Transverse colon (tissue), 4 donors: ENCODE data around the gene CAPZA1. TPM values are rescaled to one million over a fixed set of nuclear protein-coding genes. Genes with fewer than 3 reads are reported as not detected.

Experiments used
- DNase-seq: peaks from one replicate; pipeline ENCODE4 v3.0.0-alpha.2; 2019
- H3K27ac ChIP-seq, 4 donors: fragments of 200-600 bp; sonication (generic); 2 replicates each; pipeline ENCODE4 v1.5.1; 2016 to 2018; ENCODE audit warnings: inconsistent platforms in 4 of 4
- H3K27me3 ChIP-seq: fragments of 200-600 bp; sonication (generic); 2 replicates; pipeline ENCODE4 v1.5.1; 2017; ENCODE audit warnings: inconsistent platforms
- H3K36me3 ChIP-seq, 4 donors: fragments of 200-600 bp; sonication (generic); 2 replicates each; pipeline ENCODE4 v1.5.1; 2017 to 2019; ENCODE audit warnings: inconsistent platforms in 4 of 4
- H3K4me1 ChIP-seq, 4 donors: fragments of 200-600 bp; sonication (generic); 2 replicates each; pipeline ENCODE4 v1.5.1; 2017 to 2020; ENCODE audit warnings: inconsistent platforms in 4 of 4
- H3K4me3 ChIP-seq, 4 donors: fragments of 200-600 bp; sonication (generic); 1 replicate in 1 of 4; 2 replicates in 3 of 4; pipeline versions ENCODE4 v1.5.1 to v1.6.1; 2017 to 2019; ENCODE audit warnings: inconsistent platforms in 4 of 4
- H3K9me3 ChIP-seq, 2 donors: fragments of 200-600 bp; sonication (generic); 2 replicates each; pipeline ENCODE4 v1.5.1; 2017 to 2019; ENCODE audit warnings: inconsistent platforms in 2 of 2
- CTCF ChIP-seq, 5 experiments: fragments of 200-600 bp in 3 of 5; fragments of 450-650 bp in 2 of 5; sonication (generic) in 3 of 5; IDR thresholded peaks; 1 replicate in 2 of 5; 2 replicates in 3 of 5; pipeline ENCODE4 v1.5.1; 2016 to 2017; ENCODE audit warnings: antibody characterized with exemption in 5 of 5, inconsistent platforms in 3 of 5, mild to moderate bottlenecking in 2 of 5, moderate library complexity in 1 of 5
- EP300 ChIP-seq: sonication (generic); formaldehyde crosslinking; IDR thresholded peaks from one replicate; pipeline ENCODE4 v1.6.1; 2017; ENCODE audit warnings: antibody characterized with exemption, low read depth
- POLR2A ChIP-seq: fragments of 450-650 bp; IDR thresholded peaks from one replicate; pipeline ENCODE4 v1.6.1; 2016; ENCODE audit warnings: antibody characterized with exemption, mild to moderate bottlenecking, moderate library complexity
- POLR2AphosphoS5 ChIP-seq, 3 donors: sonication (generic); formaldehyde crosslinking; IDR thresholded peaks; one replicate each; pipeline ENCODE4 v1.6.1; 2016; ENCODE audit warnings: antibody characterized with exemption in 3 of 3
- WGBS, 2 donors: methylation state at CpG; one replicate each; pipeline ENCODE4 v1.1.5; 2018; ENCODE audit warnings: low coverage in 1 of 2; 5-methylcytosine and 5-hydroxymethylcytosine counted together
- in situ Hi-C, 4 donors: fragments of 200-750 bp; cut with MboI; loops; one replicate each; pipeline versions ENCODE4 v1.15.0 to v1.15.1; 2017; ENCODE audit warnings: low sequenced_read_pairs in 3 of 4, low pct_ligation_motif_present in 1 of 4, low pct_unique_long_range_greater_than_20kb in 1 of 4
- intact Hi-C: fragments of 100-400 bp; cut with DNase I; formaldehyde crosslinking; loops from one replicate; pipeline ENCODE4 v1.15.1; 2023; ENCODE audit warnings: low total_unique reads
- total RNA-seq, 4 donors: library from RNA; depleted of rRNA; stranded (reverse); fragments of >200 nt; gene quantifications; one replicate each; pipeline ENCODE4 v1.1.0, GENCODE V29; 2016

The CAPZA1 gene
- total RNA-seq, 4 donors from 2014 or later, result 44.2 to 228 (median 123) TPM

GRCh38 chr1:112699425-112700144 lies 80.0 kb downstream of the CAPZA1 start:
- intact Hi-C loops, result no loop called here
- H3K4me3 ChIP-seq, result no peak overlapping the region
- no peaks in the 10 kb centered on the region for H3K27me3 ChIP-seq
- no peak for DNase-seq
- no peaks in the 10 kb centered on the region for H3K9me3 ChIP-seq
- peaks cover 0 to 9% (median 0%) of the 10 kb centered on the region in 4 donors for H3K36me3 ChIP-seq
- peak overlapping the region; percentile 99 to 100 (median 99) for H3K27ac ChIP-seq
- in situ Hi-C loops, result loop anchor here (10.0 to 25.0 kb wide), 3 partner anchors 75 to 363 kb away; partner anchors contain the start of genes CTTNBP2NL (in 4 of the 4) and LRIG2 (in 1 of the 4)
- H3K4me1 ChIP-seq, result peaks cover 53 to 66% (median 59%) of the 10 kb centered on the region in 4 donors
- 64 to 73% methylated on average over 3 to 13 of the region's 13 CpGs for WGBS, 2 donors
- TF ChIP-seq EP300 (no peak), POLR2A (no peak), POLR2AphosphoS5 (IDR thresholded peaks at IDR 0.05) (no peak), CTCF (IDR thresholded peaks at IDR 0.05) (no peak)

DNA sequence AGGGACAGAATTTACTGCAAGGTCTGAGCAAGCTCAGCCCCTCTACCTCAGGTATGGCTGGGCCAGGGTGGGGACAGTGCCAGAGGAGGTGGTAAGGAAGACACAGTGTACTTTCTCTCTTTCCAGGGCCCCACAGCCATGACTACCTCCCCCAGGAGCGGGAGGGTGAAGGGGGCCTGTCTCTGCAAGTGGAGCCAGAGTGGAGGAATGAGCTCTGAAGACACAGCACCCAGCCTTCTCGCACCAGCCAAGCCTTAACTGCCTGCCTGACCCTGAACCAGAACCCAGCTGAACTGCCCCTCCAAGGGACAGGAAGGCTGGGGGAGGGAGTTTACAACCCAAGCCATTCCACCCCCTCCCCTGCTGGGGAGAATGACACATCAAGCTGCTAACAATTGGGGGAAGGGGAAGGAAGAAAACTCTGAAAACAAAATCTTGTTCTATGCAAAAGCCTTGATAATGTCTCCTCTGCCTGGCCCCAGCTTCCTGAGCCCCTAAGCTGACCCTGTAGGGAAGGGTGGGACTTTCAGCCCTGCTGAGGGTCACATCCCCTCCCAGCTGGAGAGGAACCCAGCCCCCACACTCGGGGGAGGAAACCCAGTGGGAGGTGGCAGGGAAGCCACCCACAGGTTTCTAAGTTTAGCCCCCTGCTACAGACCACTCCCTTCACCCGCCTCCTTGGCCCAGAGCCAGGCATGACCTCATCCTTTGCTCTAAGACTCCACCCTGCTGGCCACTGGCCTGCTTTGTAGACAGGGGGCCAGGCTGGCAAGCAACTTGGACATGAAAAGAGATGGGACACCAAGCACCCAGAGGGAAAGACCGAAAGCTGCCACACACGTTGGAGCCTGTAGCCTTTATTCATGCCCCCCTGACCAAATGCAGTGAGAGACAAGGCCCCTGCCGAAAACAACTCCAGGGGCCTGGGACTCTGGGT lies 80.9 kb downstream of the CAPZA1 start:
- H3K4me3 ChIP-seq, result no peak overlapping the region
- peaks cover 0 to under 1% (median 0%) of the 10 kb centered on the region in 4 donors for H3K36me3 ChIP-seq
- intact Hi-C loops, result no loop called here
- TF ChIP-seq POLR2AphosphoS5 (IDR thresholded peaks at IDR 0.05) (peak; percentile 52 to 76 (median 70)), EP300 (no peak), CTCF (IDR thresholded peaks at IDR 0.05) (peak in 3 of 5 experiments; percentile 10 to 42 (median 36)), POLR2A (peak; percentile 15)
- peaks cover 59 to 76% (median 66%) of the 10 kb centered on the region in 4 donors for H3K4me1 ChIP-seq
- no peaks in the 10 kb centered on the region for H3K27me3 ChIP-seq
- in situ Hi-C loops, result loop anchor here (10.0 to 25.0 kb wide), 3 partner anchors 76 to 362 kb away; partner anchors contain the start of genes CTTNBP2NL (in 4 of the 4) and LRIG2 (in 1 of the 4)
- WGBS, 2 donors, result 20% methylated on average over 7 of the region's 7 CpGs; no CpG with 5 or more reads in 1 of the 2 donors
- peak; percentile 95 for DNase-seq
- peak overlapping the region; percentile 99 to 100 (median 99) for H3K27ac ChIP-seq
- H3K9me3 ChIP-seq, result no peaks in the 10 kb centered on the region

- H3K27me3 ChIP-seq, result no peaks in the 10 kb centered on the region
- no peak for DNase-seq
- 70 to 80% methylated on average over 7 to 16 of the region's 17 CpGs for WGBS, 2 donors
- H3K9me3 ChIP-seq, result no peaks in the 10 kb centered on the region
- no peak overlapping the region for H3K4me3 ChIP-seq
- H3K27ac ChIP-seq, result peak overlapping the region; percentile 99 to 100 (median 99)
- intact Hi-C loops, result no loop called here
- in situ Hi-C loops, result loop anchor here (10.0 to 25.0 kb wide), 3 partner anchors 77 to 361 kb away; partner anchors contain the start of genes CTTNBP2NL (in 4 of the 4) and LRIG2 (in 1 of the 4)
- H3K4me1 ChIP-seq, result peaks cover 63 to 81% (median 71%) of the 10 kb centered on the region in 4 donors
- no peak for TF ChIP-seq POLR2AphosphoS5 (IDR thresholded peaks at IDR 0.05)
- TF ChIP-seq CTCF (IDR thresholded peaks at IDR 0.05), result peak in 1 of 5 experiments; percentile 4
- no peak for TF ChIP-seq EP300
- TF ChIP-seq POLR2A, result no peak
- no peaks in the 10 kb centered on the region for H3K36me3 ChIP-seq
Measured at GRCh38 chr1:112701227-112702066, 81.8 kb downstream of the CAPZA1 start.
